Cerebellar cortex (tissue), 1 donor: ENCODE measurements around the gene ZNF566.

Source experiments
- DNase-seq: peaks from one replicate; pipeline ENCODE4 v3.0.0-alpha.2; 2015; ENCODE audit warnings: low spot score

Gene ZNF566

GRCh38 chr19:36441339-36441738 lies 48.0 kb downstream of the ZNF566 start:
- no peak for DNase-seq

GRCh38 chr19:36436531-36436930 lies 52.8 kb downstream of the ZNF566 start:
- no peak for DNase-seq

- DNase-seq, result no peak
Measured at GRCh38 chr19:36423925-36424324, 65.4 kb downstream of the ZNF566 start.

GRCh38 chr19:36421749-36422481 lies 67.4 kb downstream of the ZNF566 start:
- DNase-seq, result peak; percentile 21

- DNase-seq, result no peak
Measured at GRCh38 chr19:36420961-36421748, 68.2 kb downstream of the ZNF566 start.

GRCh38 chr19:36418287-36419001 lies 70.9 kb downstream of the ZNF566 start, which contains the start of gene ZFP82:
Gene ZFP82, minus strand, starts transcription at chr19:36418644. Its CDS starts 8,855 bp downstream, at chr19:36409789.
- peak; percentile 75 for DNase-seq

GRCh38 chr19:36417752-36418286 lies 71.5 kb downstream of the ZNF566 start:
- DNase-seq, result no peak

GRCh38 chr19:36409841-36410240 lies 79.5 kb downstream of the ZNF566 start:
- DNase-seq, result no peak

- no peak for DNase-seq
Measured at GRCh38 chr19:36408101-36408500, 81.3 kb downstream of the ZNF566 start.

- DNase-seq, result no peak
Measured at GRCh38 chr19:36404498-36404897, 84.9 kb downstream of the ZNF566 start.

- no peak for DNase-seq
Measured at GRCh38 chr19:36401475-36401874, 87.9 kb downstream of the ZNF566 start.

GRCh38 chr19:36398571-36398970 lies 90.8 kb downstream of the ZNF566 start:
- DNase-seq, result no peak
